ENCODE data around the gene INPP5E.

INPP5E gene

DNA sequence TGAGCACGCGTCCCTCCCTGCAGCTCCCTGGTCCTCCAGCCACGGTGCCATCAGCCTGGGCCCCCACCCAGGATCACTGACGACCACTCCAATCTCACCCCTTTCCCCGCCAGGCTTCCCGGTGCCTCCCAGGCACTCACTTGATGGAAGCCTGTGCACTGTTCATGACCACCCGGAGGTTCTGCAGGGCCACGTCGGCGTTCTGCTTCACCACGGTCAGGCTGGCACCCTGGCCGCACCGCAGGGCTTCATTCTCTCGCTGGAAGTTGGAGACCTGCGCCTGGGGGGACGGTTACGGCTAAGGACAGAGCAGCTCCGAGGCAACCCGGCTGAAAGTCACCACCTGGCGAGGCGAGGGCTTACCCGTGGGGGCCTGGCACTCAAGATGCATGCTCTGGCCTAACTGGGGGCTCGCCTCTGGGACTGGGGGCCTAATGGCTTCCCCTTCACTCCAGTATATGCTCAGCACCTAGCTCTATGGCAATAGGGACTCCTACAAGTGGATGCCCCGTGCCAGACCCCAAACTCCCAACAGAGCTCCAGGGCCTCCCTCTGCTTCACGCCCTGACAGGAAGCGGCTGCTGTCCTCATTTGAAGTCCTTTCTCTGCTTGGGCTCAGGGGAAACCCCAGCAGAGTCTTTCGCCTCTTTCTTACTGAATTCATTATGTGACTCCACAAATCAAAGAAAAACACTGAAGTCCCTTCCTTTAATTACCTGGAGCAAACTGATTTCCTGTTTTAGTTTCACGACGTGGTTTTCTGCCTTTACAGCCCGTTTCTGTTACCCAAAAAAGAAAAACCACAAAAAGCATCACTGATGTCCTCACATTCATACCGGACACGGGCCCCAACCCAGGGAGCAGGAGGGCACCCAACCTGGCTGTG is 35.5 kb downstream of the INPP5E start:
- DNase-seq (ENCODE audit: low read depth) = no peak

DNA sequence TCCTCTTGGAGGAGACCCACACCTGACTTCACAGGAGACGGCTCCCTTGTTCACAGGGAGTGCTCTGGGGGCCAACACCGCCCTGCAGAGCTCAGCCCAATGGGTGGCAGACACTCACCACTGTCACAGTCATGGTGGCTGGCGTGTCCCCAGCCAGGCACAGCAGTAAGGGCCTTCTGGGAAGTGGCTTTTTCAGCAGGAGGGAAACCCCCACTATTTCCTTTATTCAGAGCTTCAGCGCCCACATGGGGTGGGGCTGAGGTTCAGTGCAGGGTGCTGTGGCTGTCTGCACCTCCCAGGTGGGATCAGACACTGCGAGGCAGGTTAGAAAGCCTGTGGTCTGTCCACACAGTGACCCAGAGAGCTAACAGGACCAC is 36.1 kb downstream of the INPP5E start:
- peak; percentile 61 for DNase-seq (ENCODE audit: low read depth)

DNA sequence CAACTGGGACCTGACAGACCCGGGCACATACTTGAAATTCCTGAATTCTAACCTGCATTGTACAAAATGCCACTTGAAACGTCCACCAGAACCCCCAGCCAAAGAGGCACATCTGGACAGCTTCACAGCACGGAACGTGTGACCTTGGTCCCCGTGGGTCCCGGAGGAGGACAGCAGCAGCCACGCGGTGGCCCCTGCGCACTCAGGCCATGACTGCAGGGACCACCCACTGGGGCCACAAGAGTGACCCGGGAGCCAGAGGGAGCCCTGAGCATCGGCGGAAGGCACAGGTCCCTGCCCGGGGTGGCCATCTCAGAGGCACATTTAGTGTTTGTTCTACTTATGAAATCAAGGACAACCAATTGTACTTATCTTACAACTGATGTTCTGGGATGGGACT is 37.6 kb downstream of the INPP5E start:
- DNase-seq (ENCODE audit: low read depth) = no peak

DNA sequence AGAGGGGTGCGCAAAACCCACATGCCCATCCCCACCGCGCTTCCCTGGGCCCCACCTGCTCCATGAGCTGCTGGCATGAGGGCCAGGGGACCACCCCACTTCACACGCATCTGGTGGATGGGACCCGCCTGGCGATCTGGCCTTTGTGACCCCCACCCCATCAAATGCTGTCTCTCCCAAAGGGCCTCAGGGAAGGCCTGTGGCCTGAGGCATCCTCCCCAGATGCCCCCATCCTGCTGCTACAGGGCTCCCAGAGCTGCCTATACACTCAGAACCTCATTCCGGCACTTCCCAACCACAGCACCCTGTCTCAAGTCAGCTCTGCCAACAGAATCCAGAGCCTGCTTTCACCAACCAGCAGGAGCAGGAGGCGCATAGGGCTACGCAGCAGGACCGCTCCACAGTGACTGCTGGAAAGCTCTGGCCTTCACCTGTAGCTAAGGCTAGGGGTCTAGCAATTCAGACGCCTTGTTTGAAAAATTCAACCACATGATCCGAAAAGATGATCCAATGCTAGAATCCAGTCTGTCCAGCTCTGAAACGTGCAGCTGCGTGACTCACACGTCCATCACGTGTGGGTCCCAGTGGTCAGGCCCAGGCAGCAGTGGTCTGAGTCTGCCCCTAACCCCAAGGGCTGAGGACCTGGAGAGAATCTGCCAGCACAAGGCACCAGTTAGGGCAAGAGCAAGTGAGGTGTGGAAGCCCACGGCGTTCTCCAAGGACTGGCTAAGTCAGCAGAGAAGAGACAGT is 38.3 kb downstream of the INPP5E start:
- DNase-seq (ENCODE audit: low read depth) = no peak

DNA sequence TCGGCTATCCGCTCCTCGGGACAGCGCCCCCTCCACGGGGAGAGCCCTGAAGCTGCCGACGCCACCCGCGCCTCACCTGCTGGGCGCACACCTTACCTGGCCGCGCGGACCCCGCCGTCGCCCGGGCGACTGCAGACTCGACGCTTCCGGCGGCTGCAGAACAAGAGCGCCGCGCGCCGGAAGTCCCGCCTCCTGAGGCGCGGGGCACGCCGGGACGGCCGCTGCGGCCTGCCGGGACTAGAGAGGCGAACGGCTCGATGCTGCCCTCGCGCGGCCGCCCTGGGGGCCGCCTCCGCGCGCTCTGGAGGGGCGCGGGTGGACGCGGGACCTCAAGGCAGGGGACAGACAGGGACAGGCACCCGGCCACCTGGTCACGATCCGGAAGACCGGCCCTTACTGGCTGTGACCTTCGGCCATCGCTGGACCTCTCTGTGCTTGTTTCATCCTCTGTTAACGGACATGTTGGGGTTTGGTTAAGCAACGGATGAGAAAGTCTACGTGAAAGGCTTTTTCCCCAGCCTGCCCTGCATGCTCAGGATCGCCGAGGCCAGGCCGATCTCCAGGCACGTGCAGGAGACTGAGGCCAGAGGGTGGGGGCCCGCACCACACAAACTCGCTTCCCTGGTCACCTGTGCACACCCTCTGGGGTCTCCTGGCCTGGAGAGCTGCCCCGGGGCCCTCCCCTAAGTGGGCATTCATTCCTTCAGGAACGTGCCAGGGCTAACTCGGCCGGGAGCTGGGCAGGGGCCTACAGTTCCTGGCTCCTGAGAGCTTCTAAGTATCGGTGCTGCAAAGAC is 39.4 kb downstream of the INPP5E start, which contains the start of gene SNAPC4:
Gene SNAPC4, minus strand, starts transcription at position 133 of the 797 bp plus-strand sequence. CDS start 1,742 bp downstream, outside the sequence.
- peak; percentile 80 for DNase-seq (ENCODE audit: low read depth)

DNA sequence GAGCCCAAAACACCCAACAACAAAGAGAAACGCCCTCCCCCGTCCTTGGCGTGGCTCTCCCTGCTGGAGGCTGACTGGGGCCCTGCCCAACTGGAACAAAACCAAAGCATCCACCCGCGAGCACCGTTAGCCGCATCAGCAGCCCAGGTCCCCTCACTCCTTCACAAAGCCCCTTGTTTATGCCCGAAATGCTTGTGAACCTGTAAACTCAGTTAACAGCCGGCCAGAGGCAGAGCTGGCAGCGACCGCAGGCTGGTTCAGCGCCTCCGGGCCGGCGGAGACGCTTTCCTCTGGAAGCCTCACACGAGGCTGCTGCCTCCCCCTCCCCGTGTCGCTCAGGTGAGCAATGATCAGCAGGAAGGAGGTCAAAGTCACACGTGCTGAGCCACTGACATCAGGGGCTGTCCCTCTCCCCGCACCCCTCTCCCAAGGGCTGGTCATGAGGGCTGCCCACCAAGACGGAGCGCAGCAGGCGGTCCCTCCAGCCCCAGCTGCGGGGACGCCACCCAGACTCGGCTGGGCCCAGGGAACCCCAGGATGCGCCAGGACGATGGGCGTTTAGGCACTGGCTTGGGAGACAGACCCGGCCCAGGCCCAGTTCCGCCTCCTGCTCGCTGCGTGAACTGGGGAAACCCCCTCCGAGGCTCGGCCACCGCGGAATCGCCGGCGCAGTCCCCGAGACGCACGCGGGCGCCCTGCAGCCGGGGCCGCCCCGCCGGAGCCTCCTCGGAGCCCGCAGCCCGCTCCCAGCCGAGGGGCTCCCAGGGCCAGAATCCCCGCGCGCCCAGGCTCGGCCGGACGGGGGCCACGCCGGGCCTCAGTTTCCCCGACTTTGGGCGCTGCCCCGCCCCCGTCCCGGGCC is 40.2 kb downstream of the INPP5E start:
- DNase-seq (ENCODE audit: low read depth) = no peak

DNA sequence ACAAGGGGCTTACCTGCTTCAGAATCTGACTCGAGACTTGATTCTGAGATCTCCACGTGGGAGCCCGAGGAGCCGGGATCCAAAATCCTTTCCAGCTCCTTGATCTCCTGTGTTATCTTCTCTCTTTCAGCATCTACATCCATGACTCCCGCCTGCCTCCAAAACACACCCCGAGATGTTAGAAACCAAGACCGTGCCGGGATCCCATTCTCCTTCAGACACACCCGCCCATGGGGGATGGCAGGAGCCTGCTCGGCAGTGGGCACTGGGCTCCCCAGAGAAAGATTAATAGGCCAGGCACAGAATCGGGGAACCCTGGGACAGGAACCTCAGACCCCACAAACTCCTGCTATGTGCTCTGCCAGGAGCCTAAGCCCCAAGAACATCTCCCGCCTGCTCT is 41.4 kb downstream of the INPP5E start:
- DNase-seq (ENCODE audit: low read depth) = no peak

DNA sequence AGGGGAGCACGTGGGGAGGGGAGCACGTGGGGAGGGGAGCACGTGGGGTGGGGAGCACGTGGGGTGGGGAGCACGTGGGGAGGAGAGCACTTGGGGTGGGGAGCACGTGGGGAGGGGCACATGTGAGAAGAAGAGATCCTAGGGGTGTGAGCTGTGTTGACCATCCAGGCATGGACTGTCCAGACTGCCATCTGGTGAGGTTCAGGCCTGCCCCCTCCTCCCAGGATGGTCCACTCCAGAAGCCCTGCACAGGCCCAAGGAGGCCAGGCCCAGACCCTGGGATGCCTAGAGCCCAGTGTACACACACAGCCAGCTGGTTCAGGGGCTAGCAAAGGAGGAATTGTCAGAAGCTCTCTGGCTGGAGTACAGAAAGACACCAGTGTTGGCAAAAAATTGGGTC is 42.0 kb downstream of the INPP5E start:
- DNase-seq (ENCODE audit: low read depth) = no peak

DNA sequence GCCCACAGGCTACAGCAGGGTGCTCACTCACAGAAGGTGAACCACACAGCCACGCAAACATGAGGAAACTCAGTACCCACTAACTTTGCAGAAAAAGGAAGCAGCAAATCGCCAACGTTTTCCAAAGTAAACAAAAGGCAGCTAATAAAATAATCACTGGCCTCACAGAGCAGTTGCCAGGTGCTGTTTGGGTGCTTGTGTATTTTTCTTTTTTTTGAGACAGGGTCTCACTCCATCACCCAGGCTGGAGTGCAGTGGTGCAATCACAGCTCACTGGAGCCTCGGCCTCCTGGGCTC is 43.5 kb downstream of the INPP5E start:
- no peak for DNase-seq (ENCODE audit: low read depth)

DNA sequence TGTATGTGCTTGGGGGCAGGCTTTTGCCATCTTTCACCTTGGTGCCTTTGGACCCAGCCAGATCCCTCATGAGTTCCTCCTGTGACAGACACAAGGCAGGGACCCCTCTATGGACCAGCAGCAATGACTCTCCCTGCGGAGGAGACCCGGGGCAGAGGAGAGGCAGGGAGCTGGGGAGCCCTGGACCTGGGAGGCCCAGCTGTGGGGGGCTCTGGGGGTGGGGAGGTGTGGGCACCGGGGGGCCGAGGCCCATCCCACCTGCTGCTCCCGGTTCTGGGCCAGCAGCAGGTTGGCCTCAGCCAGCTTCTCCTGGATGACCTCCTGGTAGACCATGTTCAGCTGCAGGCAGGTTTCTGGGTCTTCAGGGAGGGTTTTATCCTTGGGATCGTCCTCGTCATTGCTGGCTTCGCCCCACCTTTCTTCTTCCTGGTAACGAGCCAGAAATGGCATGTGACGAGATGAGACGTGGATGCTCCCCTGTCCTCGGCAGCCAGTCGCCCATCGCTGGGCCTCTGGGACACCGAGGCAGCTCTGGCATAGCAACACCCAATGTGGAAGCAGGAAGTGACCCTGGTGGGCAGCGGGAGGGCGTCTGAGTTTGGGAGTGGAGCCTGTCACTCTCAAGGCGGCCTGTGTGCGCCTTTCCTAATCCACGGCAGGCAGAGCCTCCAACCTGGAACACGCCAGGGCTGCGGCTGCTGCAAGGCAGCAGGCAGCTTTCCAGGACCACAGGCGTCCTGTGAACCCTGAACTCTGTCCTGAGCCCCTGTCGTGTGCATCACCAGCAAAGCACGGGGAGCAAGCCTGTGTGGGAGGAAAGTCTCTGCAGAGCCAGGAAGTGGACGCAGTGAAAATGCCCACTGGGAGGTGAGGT is 44.1 kb downstream of the INPP5E start:
- no peak for DNase-seq (ENCODE audit: low read depth)

DNA sequence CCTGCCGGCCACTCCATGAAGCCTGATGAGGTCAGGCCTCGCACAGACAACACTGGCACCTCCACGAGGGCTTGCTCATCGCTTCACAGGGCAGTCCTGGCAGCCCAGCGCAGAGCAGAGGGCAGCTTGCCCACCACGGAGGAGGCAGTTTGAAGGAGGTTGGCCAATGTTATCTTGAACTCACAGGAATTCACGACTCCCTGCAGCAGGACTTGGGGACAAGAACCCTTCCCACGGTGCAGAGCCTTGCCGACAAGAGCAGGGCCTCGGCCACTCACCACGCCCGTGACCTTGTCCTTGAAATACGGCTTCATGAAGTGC is 44.7 kb downstream of the INPP5E start:
- DNase-seq (ENCODE audit: low read depth) = no peak

DNA sequence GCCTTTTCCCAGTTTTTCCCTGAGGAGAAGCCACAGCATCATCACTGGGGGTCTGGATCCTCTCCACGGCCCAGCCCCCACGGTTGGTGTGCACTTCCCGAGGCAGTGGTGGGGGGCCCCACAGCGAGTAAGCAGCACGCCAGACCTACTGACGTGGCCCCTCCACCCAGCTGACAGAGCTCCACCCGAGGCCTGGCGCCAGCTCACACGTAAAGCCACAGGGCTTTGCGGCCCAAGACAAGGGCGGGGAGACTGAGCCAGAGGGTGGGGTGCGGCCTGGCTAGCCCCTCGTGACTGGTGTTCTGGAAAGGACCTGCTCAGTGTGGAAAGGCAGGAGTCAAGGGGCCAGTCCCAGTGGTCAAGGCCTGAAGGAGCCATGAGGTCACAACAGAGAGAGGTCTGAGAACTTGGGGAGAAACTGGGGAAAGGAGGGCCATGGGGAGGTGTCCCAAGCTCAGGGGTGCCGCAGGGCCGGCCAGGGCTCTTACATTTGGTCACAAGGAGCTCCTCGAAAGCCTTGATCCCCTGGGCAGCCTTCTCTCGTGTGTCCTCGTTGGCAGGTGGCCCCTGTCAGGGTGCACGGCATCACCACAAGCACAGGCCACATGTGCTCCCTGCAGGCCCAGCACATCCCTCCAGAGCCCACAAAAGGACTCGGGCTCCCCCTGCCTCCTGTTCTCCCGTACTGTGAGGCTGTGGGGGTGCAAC is 45.2 kb downstream of the INPP5E start:
- DNase-seq (ENCODE audit: low read depth) = no peak

DNA sequence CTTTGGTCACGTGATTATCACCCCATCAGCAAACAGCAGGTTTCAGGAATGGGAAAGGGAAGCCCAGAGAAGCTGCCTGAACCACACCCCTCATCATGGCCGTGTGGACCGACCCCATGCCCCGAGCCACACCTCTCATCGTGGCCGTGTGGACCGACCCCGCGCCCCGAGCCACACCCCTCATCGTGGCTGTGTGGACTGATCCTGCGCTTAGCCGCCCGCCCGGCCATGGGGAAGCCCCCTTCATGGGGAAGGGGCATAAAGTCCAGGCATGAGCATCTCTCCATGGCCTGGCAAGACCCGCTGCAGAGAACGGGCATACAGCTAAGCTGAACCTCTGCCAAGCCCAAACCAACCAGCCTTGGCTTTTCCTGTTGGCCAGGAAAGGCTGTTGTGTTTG is 46.1 kb downstream of the INPP5E start:
- no peak for DNase-seq (ENCODE audit: low read depth)

DNA sequence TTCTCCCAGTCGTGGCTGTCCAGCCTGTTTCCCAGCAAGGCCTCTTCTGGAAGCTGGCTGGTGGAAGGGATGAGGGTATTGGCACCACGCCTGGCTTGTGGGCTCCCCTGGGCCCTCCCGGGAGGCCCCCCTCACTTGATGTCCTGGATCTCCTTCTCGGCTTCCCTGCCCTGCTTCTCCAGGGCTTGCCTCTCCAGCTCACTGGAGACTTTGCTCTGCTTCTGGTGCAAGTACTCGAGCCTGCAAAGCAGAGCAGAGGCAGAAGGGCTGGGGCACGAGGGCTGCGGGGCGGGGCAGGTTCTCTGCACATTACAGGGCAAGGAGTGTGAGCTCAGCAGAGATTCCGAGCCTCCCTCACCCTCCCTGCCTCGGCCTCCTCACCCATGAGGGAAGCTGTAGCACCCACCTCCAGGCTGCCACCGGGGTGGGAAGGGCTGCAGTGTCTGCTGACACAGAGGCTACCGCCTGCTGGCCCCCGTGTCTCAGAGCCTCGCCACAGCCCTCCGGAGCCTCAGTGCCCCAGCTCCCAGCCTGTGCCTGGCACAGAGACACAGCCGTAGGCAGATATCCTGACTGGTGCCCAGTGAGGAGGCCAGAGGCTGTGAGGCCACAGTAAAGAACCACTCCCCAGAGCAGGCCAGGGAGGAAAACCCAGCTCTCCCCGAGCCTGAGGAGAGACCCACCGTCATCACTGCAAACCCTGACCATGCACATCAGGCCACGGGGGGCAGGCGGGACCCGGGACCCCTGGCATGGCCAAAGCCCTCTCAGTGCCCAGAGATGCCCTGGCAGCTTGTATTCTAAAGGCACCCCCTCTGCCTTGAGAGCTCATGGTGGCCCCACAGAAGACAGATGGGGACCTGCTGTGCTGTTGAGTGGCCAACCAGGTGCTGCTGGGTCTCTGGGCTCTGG is 46.9 kb downstream of the INPP5E start:
- no peak for DNase-seq (ENCODE audit: low read depth)

DNA sequence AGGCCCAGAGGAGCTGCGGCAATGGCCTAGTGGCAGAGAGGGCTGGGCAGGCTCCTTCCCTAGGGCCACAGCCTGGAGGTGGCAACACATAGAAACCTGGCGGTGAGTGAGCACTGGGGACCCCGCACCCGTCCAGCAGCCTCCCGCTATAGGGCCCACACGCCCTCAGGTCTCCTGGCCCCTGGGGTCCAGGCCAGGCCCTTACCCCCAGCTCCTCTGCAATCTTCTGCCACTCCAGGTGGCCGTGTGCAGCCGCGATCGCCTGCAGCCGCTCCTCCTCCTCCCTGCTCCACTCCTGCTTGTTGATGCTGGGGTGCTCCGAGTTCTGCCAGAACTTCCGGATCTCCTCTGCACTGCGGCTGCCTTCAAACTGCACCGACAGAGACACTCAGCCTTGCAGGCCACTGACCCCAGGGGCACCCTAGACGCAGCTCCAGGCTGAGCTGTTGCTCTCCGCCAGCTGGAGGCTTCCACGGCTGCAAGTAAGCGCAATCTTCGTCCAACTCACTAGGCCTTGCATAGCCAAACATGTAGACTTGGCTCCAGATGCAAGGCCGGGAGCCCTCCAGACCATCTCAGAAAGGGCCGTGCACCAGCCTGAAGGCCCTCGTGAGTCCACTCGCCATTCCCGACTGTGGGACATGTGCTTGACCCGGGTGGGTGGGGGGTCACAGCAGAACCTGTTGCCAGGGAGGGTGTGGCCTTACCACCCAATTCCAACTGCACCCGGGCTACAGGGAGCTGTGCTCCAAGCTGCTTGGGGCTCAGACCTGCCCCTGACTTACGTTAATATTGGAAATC is 47.7 kb downstream of the INPP5E start:
- DNase-seq (ENCODE audit: low read depth) = no peak

DNA sequence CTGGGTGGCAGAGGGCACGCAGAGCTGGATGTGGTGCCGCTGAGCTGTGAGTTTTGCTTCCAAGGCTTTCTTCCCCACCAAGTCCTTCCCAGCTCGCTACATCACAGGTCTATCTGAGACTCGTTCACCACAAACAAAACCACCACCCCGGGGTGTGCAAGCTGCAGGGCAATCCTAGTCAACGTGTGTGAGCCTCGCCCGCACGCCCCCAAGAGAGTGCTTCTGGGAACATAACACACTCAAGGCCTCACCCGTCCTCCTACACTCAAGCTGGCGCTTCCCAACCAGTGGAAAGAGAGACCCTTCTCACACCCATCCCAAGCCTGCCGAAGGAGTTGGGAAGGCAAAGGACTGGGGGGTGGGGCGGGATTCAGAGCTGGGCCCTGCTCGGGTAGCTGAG is 50.2 kb downstream of the INPP5E start:
- DNase-seq (ENCODE audit: low read depth) = no peak

DNA sequence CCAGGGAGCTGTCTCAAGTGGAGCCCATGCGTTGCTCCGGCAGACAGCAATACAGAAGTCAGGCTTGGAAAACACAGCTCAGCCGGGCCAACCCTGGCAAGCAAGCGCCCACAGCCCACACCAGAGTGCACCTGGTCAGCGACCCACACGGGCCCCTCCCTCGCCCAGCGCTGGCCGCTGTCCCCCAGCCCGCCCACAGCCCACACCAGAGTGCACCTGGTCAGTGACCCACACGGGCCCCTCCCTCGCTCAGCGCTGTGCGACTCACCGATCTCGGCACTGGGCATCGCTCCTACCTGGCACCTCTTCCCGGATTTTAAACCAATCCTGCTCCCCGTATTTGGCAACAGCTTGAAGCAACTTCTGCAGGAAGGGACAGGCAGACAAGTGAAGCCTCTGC is 52.4 kb downstream of the INPP5E start:
- DNase-seq (ENCODE audit: low read depth) = no peak

DNA sequence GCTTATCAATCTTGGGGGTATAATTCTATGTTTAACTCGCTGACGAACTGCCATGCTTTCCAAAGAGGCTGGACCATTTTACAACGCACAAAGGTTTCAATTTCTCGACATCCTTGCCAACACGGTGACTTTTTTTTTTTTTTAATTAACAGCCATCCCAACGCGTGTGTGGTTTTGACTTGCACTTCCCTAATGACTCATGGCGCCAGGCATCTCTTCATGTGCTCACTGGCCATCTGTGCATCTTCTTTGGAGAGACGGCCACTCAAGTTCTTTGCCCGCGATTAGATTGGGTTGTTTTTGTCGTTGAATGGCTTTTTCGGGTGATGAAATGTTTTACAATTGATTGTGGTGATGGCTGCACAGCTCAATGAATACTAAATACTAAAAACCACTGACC is 53.6 kb downstream of the INPP5E start:
- no peak for DNase-seq (ENCODE audit: low read depth)

Measured in activated gamma-delta T cell treated with anti-CD3 and anti-CD28 coated beads, Interleukin-2, amount 50 U/mL, for 16 hours (primary cell).